Fibroblast of mammary gland (primary cell): Measurements from ENCODE around the gene SUN5.

Experiments
- DNase-seq: peaks from one replicate; pipeline ENCODE4 v3.0.0-alpha.2; 2010; ENCODE audit warnings: low read depth
- H3K4me3 ChIP-seq: 2 replicates; pipeline ENCODE4 v1.5.1; 2011; ENCODE audit warnings: low read depth, mild to moderate bottlenecking, low read length, moderate library complexity; ENCODE audit not compliant: control insufficient read depth
- CTCF ChIP-seq: conservative IDR thresholded peaks from 2 replicates; pipeline ENCODE4 v1.5.1; 2011; ENCODE audit warnings: low read depth, low read length, inconsistent platforms; ENCODE audit not compliant: control insufficient read depth, insufficient read depth

SUN5 gene

GRCh38 chr20:32993496-32994050, 10.7 kb downstream of the SUN5 start:
- TF ChIP-seq CTCF, result no peak
- no peak for DNase-seq
- no peak overlapping the region for H3K4me3 ChIP-seq

DNA sequence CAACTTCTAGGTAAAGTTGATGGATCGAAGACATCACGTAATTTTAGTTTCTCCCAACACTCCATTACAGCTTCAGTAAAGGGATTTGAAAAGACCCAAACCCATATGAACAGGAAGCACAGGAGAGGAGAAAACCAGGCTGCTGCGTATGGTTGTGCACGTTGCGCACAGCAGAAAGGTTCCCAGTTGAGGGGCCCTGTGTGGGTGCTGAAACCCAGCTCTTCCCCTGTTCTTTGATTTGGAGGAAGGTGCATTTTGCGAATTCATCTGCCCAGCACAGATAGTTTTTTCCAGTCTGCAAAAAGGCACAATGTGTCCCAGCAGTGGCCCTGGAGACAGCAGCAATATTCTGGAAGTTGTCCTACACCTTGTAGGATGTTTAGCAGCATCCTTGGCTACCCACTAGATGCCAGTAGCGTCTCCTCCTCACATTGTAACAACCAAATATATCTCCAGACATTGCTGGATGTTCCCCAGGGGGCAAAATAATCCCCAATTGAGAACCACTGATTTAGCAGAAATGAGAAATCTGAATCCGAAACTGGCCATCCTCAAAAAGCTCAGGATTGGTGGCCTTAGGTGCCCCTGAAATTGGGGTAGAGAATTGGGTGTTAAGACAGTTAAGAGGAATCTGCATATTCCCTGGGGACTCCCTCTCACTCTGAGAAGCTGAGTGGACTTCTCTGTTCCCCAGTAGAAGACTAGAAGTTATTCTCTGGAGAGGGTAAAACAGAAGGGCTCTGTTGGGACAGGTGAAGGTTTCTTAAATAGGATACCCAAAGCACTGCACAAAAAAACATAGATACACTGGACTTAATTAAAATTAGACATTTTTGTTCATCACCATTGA, 12.2 kb downstream of the SUN5 start:
- no peak for DNase-seq
- H3K4me3 ChIP-seq, result no peak overlapping the region
- no peak for TF ChIP-seq CTCF

DNA sequence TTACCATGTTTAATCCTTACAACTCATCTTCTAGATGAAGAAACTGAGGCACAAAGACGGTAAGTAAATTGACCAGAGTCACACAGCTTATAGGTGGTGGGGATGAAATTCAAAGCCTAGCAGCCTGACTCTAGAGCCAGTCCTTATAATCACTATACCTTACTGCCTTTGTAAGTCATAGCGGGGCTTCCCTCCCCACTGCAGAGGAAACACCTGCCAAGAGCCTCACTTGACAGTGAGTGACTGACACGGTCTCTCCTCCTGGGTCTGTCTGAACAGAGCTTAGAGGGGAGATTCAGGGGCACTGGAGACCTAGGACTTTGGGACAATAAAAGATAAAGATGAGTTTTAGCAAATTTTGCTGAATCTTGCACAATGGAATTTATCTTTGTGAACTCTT, 12.8 kb downstream of the SUN5 start:
- DNase-seq, result no peak
- TF ChIP-seq CTCF, result no peak
- H3K4me3 ChIP-seq, result no peak overlapping the region

DNA sequence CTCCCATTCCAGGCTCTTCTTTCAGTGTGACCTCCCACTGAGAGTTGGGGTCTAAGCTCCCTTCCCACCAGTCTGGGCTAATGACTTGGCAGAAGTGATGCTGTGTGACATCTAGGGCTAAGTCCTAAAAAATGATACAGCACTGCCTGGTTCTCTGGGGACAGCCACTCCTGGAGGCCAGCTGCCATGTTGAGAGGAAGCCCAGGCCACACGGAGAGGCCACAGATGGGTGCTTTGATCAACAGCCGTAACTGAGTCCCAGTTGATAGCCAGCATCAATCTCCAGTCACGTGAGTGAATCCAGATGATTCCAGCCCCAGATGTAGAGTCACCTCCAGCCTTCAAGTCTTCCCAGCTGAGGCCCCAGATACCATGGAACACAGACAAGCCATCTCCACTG, 13.8 kb downstream of the SUN5 start:
- no peak overlapping the region for H3K4me3 ChIP-seq
- DNase-seq, result no peak
- no peak for TF ChIP-seq CTCF

DNA sequence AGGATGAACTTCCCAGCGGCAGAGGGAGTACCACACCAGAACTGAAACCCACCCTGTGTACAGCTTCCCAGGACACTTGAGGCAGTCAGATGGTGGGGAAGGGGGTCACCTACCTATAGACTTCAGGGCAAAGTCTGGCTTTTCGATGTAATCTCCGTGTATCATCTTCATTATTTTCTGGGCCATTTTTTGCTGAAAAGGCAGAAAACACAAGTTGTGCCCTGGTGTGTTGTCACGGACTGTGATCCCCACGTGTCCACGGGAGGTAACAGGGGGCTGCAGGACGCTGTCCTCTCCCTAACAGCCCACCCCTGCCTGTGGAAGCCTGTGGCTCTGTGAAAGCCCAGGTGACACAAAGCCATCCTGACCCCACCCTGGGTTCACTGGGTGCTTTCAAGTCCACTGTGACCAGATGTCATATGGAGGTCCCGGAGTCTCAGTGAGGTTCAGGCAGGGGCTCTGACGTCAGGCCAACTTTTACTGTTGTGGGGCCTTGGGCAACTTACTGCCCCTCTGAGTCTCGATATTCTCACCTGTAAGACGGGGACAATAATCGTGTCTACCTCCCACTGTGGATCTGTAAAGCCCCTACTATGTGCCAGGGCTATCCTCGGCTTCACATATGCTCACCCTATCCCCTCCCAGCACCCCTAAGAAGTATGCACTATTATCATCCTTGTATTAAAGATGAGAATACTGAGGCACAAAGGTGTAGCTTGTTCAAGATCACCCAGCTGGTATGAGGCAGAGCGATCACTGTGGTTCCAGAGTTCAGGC, 14.5 kb downstream of the SUN5 start:
- no peak for DNase-seq
- no peak for TF ChIP-seq CTCF
- H3K4me3 ChIP-seq, result no peak overlapping the region

DNA sequence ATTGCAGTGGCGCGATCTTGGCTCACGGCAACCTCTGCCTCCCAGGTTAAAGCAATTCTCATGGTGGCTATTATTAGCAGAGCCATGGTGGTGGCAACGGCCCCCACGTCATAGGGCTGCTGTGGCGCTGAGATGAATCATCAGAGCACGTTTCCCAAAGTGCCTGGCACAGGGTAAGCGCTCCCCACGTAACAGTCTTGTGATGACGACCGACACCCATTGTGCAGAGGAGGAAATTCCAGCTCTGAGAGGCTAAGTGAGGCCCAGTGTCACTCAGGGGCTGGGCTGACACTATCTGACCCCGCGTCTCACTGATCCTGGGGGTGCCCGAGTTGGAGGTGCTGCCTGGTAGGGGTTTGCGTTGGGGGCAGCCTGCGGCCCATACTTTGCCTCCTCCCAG, 16.2 kb downstream of the SUN5 start:
- DNase-seq, result peak; percentile 2
- H3K4me3 ChIP-seq, result no peak overlapping the region
- TF ChIP-seq CTCF, result no peak
